RCC 7860 (cell line): ENCODE measurements around the gene SPATA7.

Source experiments
- DNase-seq: peaks from one replicate; pipeline ENCODE4 v3.0.0-alpha.2; 2015; ENCODE audit warnings: low spot score
- FAIRE-seq: peaks from 2 replicates; lab custom pipeline; 2012; peaks lifted over from hg19 to GRCh38; lab: Jason Lieb, UNC

SPATA7 gene

GRCh38 chr14:88417594-88417993 lies 32.1 kb downstream of the SPATA7 start:
- no peak for DNase-seq
- FAIRE-seq: no peak

GRCh38 chr14:88420187-88420586 lies 34.7 kb downstream of the SPATA7 start:
- DNase-seq: no peak
- no peak for FAIRE-seq

- DNase-seq: no peak
- FAIRE-seq: no peak
Measured at GRCh38 chr14:88421286-88421685, 35.8 kb downstream of the SPATA7 start.

- DNase-seq: no peak
- FAIRE-seq: no peak
Measured at GRCh38 chr14:88422047-88422446, 36.6 kb downstream of the SPATA7 start.

GRCh38 chr14:88422919-88423650 lies 37.6 kb downstream of the SPATA7 start:
- FAIRE-seq (no peak), DNase-seq (peak; percentile 14)

GRCh38 chr14:88424573-88424972 lies 39.1 kb downstream of the SPATA7 start:
- no peak for DNase-seq
- no peak for FAIRE-seq

- FAIRE-seq (no peak), DNase-seq (no peak)
Measured at GRCh38 chr14:88426271-88426670, 40.8 kb downstream of the SPATA7 start.

- FAIRE-seq (no peak), DNase-seq (no peak)
Measured at GRCh38 chr14:88430976-88431375, 45.5 kb downstream of the SPATA7 start.

GRCh38 chr14:88437658-88438057 lies 52.2 kb downstream of the SPATA7 start:
- FAIRE-seq: no peak
- no peak for DNase-seq

GRCh38 chr14:88439088-88439487 lies 53.6 kb downstream of the SPATA7 start:
- no peak for DNase-seq
- FAIRE-seq: no peak

GRCh38 chr14:88452231-88452630 lies 66.8 kb downstream of the SPATA7 start:
- FAIRE-seq: no peak
- DNase-seq: no peak

- no peak for FAIRE-seq
Measured at GRCh38 chr14:88454886-88455285, 69.4 kb downstream of the SPATA7 start.

GRCh38 chr14:88463318-88463717 lies 77.9 kb downstream of the SPATA7 start:
- no peak for FAIRE-seq
- DNase-seq: no peak

More at GRCh38 chr14:88454886-88455285, 69.4 kb downstream of the SPATA7 start:
- no peak for DNase-seq

GRCh38 chr14:88468406-88468805 lies 82.9 kb downstream of the SPATA7 start:
- DNase-seq (no peak), FAIRE-seq (no peak)

GRCh38 chr14:88470542-88471440 lies 85.3 kb downstream of the SPATA7 start:
- DNase-seq (no peak), FAIRE-seq (no peak)

- DNase-seq (no peak), FAIRE-seq (no peak)
Measured at GRCh38 chr14:88473791-88474190, 88.3 kb downstream of the SPATA7 start.

- DNase-seq (no peak), FAIRE-seq (no peak)
Measured at GRCh38 chr14:88476214-88476774, 90.8 kb downstream of the SPATA7 start.

- no peak for DNase-seq
- FAIRE-seq: no peak
Measured at GRCh38 chr14:88476825-88477224, 91.4 kb downstream of the SPATA7 start.

GRCh38 chr14:88477513-88478250 lies 92.2 kb downstream of the SPATA7 start:
- no peak for FAIRE-seq

GRCh38 chr14:88478931-88479330 lies 93.5 kb downstream of the SPATA7 start:
- FAIRE-seq (no peak), DNase-seq (no peak)

More at GRCh38 chr14:88477513-88478250, 92.2 kb downstream of the SPATA7 start:
- no peak for DNase-seq

GRCh38 chr14:88479574-88479987 lies 94.1 kb downstream of the SPATA7 start:
- no peak for DNase-seq
- no peak for FAIRE-seq
